WERI-Rb-1 (cell line): Measurements from ENCODE around the gene SRGAP1.
"Not testable (repeated sequence)": the region's sequence is repeated elsewhere in the genome, so short reads cannot be mapped to it uniquely, and the experiment has no call there.

Experiments used
- DNase-seq: peaks from one replicate; pipeline ENCODE4 v3.0.0-alpha.2; 2020
- H3K27ac ChIP-seq: fragments of 250-450 bp; sonication (Bioruptor Pico); 2 replicates; pipeline ENCODE4 v1.5.1; 2020; ENCODE audit warnings: mild to moderate bottlenecking, moderate library complexity
- H3K27me3 ChIP-seq: fragments of 250-450 bp; sonication (Bioruptor Pico); 2 replicates; pipeline ENCODE4 v1.5.1; 2021; ENCODE audit warnings: mild to moderate bottlenecking, low read depth, moderate library complexity; ENCODE audit not compliant: insufficient read depth, severe bottlenecking
- H3K36me3 ChIP-seq: fragments of 250-450 bp; sonication (Bioruptor Pico); 2 replicates; pipeline ENCODE4 v1.5.1; 2020; ENCODE audit warnings: mild to moderate bottlenecking, moderate library complexity
- H3K4me3 ChIP-seq: 2 replicates; pipeline ENCODE4 v1.5.1; 2011; ENCODE audit warnings: low read depth, mild to moderate bottlenecking, control low read depth, low read length
- H3K9me3 ChIP-seq: fragments of 250-450 bp; sonication (Bioruptor Pico); 2 replicates; pipeline ENCODE4 v1.5.1; 2021; ENCODE audit warnings: mild to moderate bottlenecking, moderate library complexity; ENCODE audit not compliant: severe bottlenecking
- CTCF ChIP-seq: IDR thresholded peaks from 2 replicates; pipeline ENCODE4 v1.5.1; 2011; ENCODE audit warnings: low read depth, mild to moderate bottlenecking, control low read depth, inconsistent platforms, low read length

The SRGAP1 gene

GRCh38 chr12:64030155-64030554 lies 185.7 kb downstream of the SRGAP1 start:
- DNase-seq: no peak
- no peaks in the 10 kb centered on the region for H3K9me3 ChIP-seq

GRCh38 chr12:64034056-64034455 lies 189.6 kb downstream of the SRGAP1 start:
- H3K27ac ChIP-seq, H3K4me3 ChIP-seq: not testable (repeated sequence)

More at GRCh38 chr12:64030155-64030554, 185.7 kb downstream of the SRGAP1 start:
- H3K4me3 ChIP-seq: no peak overlapping the region
- H3K27me3 ChIP-seq: no peaks in the 10 kb centered on the region
- no peaks in the 10 kb centered on the region for H3K36me3 ChIP-seq
- no peak overlapping the region for H3K27ac ChIP-seq
- TF ChIP-seq CTCF: no peak

GRCh38 chr12:64034901-64035576 lies 190.5 kb downstream of the SRGAP1 start:
- Histone ChIP-seq H3K36me3 (no peaks in the 10 kb centered on the region), H3K27ac (no peak overlapping the region), H3K4me3 (no peak overlapping the region), H3K27me3 (no peaks in the 10 kb centered on the region), H3K9me3 (no peaks in the 10 kb centered on the region)
- no peak for TF ChIP-seq CTCF
- DNase-seq: no peak

More at GRCh38 chr12:64034056-64034455, 189.6 kb downstream of the SRGAP1 start:
- H3K36me3 ChIP-seq, H3K9me3 ChIP-seq, DNase-seq, H3K27me3 ChIP-seq: not testable (repeated sequence)

GRCh38 chr12:64036414-64036813 lies 191.9 kb downstream of the SRGAP1 start:
- H3K4me3 ChIP-seq: no peak overlapping the region
- no peak for TF ChIP-seq CTCF
- no peaks in the 10 kb centered on the region for H3K36me3 ChIP-seq
- H3K27ac ChIP-seq: no peak overlapping the region
- H3K27me3 ChIP-seq: no peaks in the 10 kb centered on the region
- no peak for DNase-seq
- H3K9me3 ChIP-seq: no peaks in the 10 kb centered on the region

GRCh38 chr12:64039281-64039871 lies 194.9 kb downstream of the SRGAP1 start:
- Histone ChIP-seq H3K27ac (no peak overlapping the region), H3K27me3 (no peaks in the 10 kb centered on the region), H3K9me3 (no peaks in the 10 kb centered on the region), H3K4me3 (no peak overlapping the region), H3K36me3 (no peaks in the 10 kb centered on the region)
- DNase-seq: no peak
- no peak for TF ChIP-seq CTCF

- Histone ChIP-seq H3K27me3 (no peaks in the 10 kb centered on the region), H3K36me3 (no peaks in the 10 kb centered on the region), H3K27ac (no peak overlapping the region), H3K9me3 (no peaks in the 10 kb centered on the region), H3K4me3 (no peak overlapping the region)
- DNase-seq: no peak
- TF ChIP-seq CTCF: no peak
Measured at GRCh38 chr12:64042911-64043310, 198.4 kb downstream of the SRGAP1 start.
